HL-60 (cell line): Measurements from ENCODE around the gene CHST11.

Experiments
- DNase-seq, 2 experiments: peaks; one replicate each; pipeline ENCODE4 v3.0.0-alpha.2; 2010 to 2020; ENCODE audit warnings: low read depth in 1 of 2, low spot score in 1 of 2
- H3K27ac ChIP-seq: fragments of 250-450 bp; sonication (Bioruptor Pico); replicated peaks from 2 replicates; pipeline ENCODE4 v1.5.1; 2020; ENCODE audit warnings: mild to moderate bottlenecking, moderate library complexity
- H3K27me3 ChIP-seq: fragments of 250-450 bp; sonication (Bioruptor Pico); 2 replicates; pipeline ENCODE4 v1.5.1; 2021; ENCODE audit warnings: mild to moderate bottlenecking, moderate library complexity; ENCODE audit not compliant: insufficient read depth, poor library complexity, severe bottlenecking
- H3K4me3 ChIP-seq: replicated peaks from 2 replicates; pipeline ENCODE4 v1.5.1; 2011; ENCODE audit warnings: mild to moderate bottlenecking, control low read depth, low read length; ENCODE audit not compliant: insufficient read depth
- CTCF ChIP-seq: IDR thresholded peaks from one replicate; pipeline ENCODE4 v1.5.1; 2011; ENCODE audit warnings: low read length, control low read depth, inconsistent platforms; ENCODE audit not compliant: insufficient read depth
- GABPA ChIP-seq: IDR thresholded peaks from 2 replicates; pipeline ENCODE4 v1.6.1; 2012; ENCODE audit warnings: low read depth
- POLR2AphosphoS5 ChIP-seq: IDR thresholded peaks from 2 replicates; pipeline ENCODE4 v1.6.1; 2012; ENCODE audit warnings: low read depth
- REST ChIP-seq: IDR thresholded peaks from 2 replicates; pipeline ENCODE4 v1.6.1; 2012; ENCODE audit warnings: low read depth; ENCODE audit not compliant: insufficient replicate concordance
- SPI1 ChIP-seq: IDR thresholded peaks from 2 replicates; pipeline ENCODE4 v1.6.1; 2012; ENCODE audit warnings: low read depth, mild to moderate bottlenecking, borderline replicate concordance

The CHST11 gene

GRCh38 chr12:104676636-104677035, 219.9 kb downstream of the CHST11 start:
- H3K27ac ChIP-seq: no peak overlapping the region
- no peak for DNase-seq
- no peak overlapping the region for H3K4me3 ChIP-seq
- TF ChIP-seq POLR2AphosphoS5: no peak
- no peaks in the 10 kb centered on the region for H3K27me3 ChIP-seq

GRCh38 chr12:104677441-104678089, 220.8 kb downstream of the CHST11 start:
- TF ChIP-seq REST: no peak
- TF ChIP-seq CTCF: no peak
- TF ChIP-seq POLR2AphosphoS5: no peak
- TF ChIP-seq SPI1: no peak
- TF ChIP-seq GABPA: no peak
- peak overlapping the region; percentile 31; the same call in 1 of the 2 replicates for H3K27ac ChIP-seq
- no peaks in the 10 kb centered on the region for H3K27me3 ChIP-seq
- no peak for DNase-seq
- H3K4me3 ChIP-seq: no peak overlapping the region

GRCh38 chr12:104680070-104680469, 223.3 kb downstream of the CHST11 start:
- TF ChIP-seq CTCF (peak; percentile 8), GABPA (no peak)
- no peak overlapping the region for H3K4me3 ChIP-seq
- DNase-seq: peak in 1 of 2 experiments; percentile 74
- peak overlapping the region; percentile 40 for H3K27ac ChIP-seq
- H3K27me3 ChIP-seq: no peaks in the 10 kb centered on the region

- H3K27ac ChIP-seq: peak overlapping the region; percentile 40
- H3K27me3 ChIP-seq: no peaks in the 10 kb centered on the region
- TF ChIP-seq CTCF (no peak), GABPA (no peak), SPI1 (peak; percentile 29; the same call in 1 of the 2 replicates), POLR2AphosphoS5 (no peak), REST (no peak)
- DNase-seq: no peak
- H3K4me3 ChIP-seq: no peak overlapping the region
These were observed 223.7 kb downstream of the CHST11 start for GRCh38 chr12:104680491-104680890.
